HG03066 (cell line): ENCODE results near the gene SOX5.

Source experiments
- ATAC-seq: cut with Tn5 transposase; IDR thresholded peaks from one replicate; pipeline ENCODE4 v1.9.1; 2021; ENCODE audit warnings: low read depth; ENCODE audit not compliant: unreplicated experiment

The SOX5 gene

DNA sequence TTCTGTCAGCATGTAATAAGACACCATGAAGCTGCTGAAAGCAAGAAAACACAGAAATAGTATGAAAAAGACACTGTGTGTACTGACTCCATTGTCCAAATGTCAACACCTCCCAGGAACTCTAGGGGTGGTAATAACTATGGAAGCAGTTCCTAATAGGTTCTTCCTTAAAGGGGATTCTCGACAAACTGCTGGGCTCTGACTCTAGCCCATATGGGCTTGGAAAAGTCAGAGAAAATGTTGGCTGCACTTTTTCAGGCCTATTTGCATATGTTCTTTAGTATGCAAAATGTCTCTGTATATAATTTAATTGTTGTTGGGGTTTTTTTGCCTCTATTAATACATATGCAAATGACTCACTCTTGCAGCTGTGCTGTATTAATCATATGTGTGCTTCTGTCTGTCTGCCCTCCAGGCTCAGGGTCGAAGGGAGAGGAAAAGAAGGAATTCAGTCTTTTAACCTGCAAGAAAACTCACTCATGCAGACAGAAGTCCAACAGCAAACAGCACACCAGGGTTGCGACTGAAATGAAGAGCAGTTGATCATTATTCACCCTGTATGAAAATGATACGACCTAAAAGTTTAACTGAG lies 317.6 kb downstream of the SOX5 start:
- ATAC-seq, result no peak

DNA sequence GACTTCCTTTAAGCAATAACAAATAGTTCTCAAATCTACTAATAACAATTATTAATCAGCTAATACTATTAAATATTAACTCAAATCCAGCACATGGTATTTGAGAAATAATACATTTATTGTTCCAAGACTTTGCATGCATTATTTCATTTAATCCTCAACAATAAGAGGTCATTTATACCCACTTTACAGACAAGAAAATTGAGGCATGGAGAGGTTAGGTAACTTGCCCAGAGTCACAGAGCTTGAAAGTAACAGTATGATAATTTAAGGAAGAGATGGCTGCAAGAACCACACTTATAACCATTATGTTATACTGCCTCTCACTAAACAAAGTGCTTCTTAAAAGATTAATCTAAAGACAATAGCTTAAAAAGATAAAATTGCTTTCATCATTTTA lies 318.9 kb downstream of the SOX5 start:
- no peak for ATAC-seq

DNA sequence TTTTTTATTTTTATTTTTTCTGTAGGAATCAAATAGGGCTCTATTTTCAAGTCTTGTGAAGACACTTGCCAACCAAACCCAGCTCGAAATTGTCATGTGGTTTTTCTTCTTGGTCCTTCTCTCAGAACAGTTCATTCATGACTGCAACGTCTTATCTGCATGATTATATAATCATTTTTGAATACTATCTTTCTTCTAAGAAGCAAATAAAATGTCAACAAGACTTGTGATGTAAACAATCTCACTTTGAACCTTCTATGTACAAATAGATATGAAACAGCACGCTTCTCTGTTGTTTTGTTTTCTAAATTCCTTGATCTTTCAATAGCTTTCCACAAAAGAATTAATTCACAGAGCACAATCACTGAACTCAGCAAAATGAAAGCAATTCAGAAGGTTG lies 320.7 kb downstream of the SOX5 start:
- ATAC-seq, result no peak

DNA sequence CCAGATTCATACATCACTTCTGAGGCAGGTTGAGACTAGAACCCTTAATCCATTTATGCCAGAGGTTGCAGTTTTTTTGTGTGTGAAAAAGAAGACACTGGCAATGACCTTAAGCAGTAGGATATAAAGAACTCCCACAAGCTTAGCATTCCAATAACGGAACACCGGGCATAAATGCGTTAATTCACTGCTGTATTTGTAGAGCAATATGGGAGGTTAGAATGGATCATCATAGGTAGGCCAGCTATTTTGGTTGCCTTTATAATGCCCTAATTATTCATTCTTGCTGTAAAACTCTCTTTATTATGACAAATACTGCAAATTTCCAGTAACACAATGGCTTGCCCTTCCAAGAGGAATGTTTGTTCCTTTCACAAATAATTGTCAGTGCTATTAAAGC lies 322.7 kb downstream of the SOX5 start:
- ATAC-seq, result no peak

DNA sequence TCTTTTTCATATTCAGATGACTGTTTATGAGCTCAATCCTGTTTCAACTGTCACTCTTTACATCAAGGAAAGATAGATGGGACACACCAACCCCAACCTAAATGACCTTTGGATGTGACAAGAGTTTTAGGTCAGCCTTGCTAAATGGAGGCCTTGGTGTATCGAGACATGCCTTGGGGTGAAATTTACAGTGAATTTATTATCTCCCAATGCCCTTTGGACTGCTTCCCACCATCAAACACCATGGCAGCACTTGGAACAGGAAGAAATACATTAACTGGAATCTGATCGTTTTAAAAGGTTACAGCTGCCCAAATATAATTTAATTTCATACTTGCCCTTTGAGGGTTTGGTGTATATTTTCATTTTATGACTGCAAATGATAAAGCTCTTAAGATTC lies 327.6 kb downstream of the SOX5 start:
- ATAC-seq, result no peak

DNA sequence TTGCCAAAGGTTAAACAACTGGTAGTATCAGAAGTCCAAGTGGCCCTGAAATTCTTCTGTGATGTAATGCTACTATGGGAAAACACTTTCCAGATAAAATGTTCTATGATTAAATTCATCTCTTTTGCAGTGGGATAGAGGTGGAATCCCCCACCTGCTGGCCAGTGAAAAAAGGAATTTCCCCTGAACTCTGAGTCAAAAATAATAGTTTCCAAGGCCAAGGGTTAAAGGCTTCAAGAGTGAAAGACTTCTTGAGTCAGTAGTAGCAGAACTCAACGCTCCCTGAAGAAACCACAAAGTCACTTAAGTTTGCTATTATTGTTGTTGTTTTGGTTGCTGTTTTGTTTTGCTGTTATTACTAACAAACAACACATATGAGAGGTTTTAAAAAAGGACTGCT lies 330.8 kb downstream of the SOX5 start:
- no peak for ATAC-seq

DNA sequence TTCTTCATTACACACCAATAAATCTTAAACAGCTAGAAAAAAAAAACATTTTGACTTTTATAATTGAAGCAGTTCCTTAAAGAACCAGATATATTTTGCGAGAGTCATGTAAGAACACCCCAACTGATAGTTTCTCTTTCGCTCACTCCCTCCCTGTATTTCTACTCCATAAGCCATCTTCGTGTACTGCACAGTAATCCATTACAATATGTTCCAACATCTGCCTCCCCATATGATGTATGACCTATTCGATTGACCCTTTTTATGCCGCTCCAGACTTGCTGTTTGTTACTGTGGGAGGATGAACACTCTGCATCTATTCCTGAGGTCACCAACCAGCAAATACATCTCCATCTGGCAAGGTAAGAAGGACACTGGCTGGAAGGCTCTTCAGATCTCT lies 331.7 kb downstream of the SOX5 start:
- no peak for ATAC-seq

DNA sequence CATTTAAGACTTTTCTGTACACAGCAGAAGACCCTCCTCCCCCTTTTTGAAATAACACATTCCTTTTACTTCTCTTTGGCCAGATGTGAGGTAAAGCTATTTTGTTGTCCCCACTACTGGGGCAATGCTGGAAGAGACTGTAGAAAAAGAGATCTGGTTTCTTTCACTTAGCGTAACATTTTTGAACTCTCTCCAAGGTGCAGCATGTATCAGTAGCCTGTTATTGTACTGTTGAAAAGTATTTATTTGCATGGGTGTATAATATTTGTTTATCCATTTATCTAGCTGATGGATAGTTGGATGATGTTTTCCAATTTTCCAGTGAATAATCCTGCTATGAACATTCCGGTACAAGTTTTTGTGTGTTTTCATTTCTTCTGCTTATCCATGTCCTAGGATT lies 335.2 kb downstream of the SOX5 start:
- ATAC-seq, result no peak

DNA sequence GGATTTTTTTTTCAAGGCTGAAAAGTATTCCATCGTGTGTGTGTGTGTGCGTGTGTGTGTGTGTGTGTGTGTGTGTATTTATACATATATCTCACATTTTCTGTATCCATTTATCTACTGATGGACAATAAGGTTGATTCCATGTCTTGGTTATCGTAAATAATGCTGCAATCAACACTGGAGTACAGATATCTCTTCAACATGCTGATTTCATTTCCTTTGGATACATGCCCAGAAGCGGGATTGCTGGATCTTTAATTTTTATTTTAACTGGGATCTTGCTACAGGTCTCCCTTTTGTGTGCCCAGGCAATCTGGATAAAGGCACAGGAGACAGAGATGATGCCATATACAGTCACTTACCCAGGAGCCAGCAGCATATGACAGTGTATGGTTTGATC lies 338.1 kb downstream of the SOX5 start:
- no peak for ATAC-seq

DNA sequence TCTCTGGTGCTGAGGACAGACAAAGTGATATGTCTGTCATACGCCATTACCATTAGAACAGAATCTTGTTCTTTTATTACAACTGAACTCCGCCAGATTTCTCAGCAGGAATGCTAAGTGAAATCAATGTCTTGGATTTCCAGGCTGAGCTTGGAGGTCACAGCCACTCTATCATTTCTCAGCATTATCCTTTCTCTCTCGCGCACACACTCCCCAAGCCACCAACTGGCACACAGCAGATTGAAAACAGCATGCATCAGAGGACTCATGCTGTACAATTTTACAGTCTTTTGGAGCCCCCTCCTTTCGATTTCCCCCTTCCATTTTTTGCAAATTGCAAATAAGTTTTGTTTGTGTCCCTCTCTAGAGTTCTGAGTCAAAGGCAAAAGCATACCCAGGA lies 348.6 kb downstream of the SOX5 start:
- no peak for ATAC-seq

DNA sequence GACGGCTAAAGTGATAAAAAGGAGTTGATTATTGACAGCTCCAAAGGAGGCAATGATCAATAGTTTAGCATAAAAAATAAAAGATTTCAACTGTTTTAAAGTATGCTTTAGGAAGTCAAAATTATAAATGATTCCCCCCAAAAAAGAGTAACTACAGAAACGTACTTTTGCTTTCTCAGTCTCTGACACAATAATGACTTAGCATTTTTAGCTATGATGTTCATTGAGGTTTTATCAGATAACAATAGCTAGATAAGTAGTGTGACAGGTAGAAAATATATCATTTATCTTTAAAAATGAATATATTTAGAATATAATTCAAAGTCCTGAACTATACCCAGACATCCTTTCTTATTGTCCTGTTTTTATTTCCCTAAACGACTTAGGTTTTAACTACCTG lies 352.9 kb downstream of the SOX5 start:
- no peak for ATAC-seq

DNA sequence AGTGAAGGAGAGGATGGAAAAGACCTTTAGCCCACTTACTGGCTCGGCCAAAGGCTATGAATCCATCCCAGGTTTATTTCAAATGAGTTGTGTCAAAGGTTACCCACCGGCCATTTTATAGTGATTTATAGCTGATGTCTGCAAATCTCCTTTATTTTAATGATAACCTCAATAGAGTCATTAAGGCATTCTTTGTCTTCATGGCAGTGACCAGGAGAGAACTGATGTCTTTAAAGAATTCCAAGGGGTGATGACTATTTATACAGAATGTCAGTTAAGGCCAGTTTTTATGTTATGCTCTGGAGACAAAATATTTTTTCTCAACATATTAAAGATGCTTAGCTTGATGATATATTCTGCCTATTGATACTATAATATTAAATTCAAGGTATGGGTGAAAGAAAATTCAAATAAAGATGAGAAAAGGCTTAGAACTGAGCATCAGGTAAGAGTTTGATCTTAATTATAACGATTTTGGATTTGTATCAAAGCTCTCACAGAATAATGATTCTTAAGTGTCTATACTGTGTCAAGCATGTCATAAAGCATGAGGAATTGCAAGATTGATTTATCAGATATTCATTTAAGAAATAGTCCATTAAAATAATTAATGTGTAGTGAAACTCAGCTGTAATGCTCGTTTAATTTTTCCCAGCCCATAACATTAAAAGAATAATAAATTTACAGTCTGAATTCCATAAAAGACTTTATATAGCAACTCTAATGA lies 361.5 kb downstream of the SOX5 start:
- no peak for ATAC-seq

DNA sequence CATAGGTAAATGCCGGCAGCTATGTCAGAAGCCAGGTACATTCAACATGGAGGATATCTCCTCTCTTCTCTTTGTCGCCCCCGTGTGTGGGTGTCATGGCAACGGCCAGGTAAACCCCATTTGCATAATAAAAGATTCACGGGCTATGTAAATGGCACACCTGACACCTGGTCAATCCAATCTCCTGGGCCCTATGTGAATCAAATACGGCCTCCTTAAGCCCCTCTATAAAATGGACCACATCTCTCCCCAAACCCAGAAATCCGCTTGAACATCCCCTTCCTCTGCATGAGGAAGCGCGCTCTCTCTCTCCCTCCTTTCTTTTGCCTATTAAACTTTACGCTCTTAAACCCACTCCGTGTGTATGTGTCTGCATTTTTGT lies 363.7 kb downstream of the SOX5 start:
- ATAC-seq, result no peak

DNA sequence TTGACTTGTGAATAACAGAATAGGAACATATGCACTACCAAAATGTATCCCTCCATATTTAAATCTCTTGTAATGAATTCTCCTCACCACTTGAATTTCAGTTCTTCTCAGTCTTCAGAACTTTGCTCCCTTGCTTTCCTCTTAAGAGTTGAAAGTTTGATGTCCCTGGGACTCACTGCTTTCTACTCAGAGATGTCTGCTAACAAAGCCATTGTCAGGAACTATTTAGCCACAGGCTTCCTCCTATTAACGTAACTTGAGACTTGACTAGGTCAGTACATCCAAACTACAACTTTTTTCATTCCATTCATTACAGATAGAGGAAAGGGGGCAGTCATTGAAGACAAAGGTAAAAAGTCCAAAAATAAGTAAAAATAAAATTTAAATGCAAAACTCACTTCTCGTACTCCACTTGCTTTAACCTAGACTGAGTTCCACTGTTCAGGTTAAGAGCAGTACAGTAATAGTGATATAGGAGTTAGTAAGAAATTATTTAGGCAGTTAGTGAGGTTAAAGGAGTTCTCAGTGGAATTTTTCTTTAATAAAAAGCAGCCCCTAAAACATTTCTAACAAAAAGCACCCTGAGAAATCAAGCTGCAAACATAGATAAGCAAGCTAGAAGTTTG lies 364.2 kb downstream of the SOX5 start:
- ATAC-seq, result no peak

DNA sequence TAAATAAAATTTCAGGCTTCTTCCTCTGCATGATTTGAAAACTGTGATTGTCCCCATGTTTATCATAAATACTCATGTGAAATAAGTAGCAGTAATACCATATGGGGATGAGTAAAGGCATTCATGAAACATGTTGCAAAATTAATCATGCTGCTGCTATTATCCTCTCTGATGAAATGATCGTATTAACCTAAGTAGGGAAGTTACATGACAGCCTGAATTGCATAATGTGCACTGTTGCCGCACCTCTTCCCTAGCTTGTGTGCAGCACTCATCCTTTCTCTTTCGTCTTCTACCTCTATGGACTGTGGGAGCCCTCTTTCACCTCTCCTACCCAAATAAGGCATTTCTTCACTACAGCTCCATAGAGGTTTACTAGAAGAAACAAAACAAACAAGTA lies 367.6 kb downstream of the SOX5 start:
- no peak for ATAC-seq

DNA sequence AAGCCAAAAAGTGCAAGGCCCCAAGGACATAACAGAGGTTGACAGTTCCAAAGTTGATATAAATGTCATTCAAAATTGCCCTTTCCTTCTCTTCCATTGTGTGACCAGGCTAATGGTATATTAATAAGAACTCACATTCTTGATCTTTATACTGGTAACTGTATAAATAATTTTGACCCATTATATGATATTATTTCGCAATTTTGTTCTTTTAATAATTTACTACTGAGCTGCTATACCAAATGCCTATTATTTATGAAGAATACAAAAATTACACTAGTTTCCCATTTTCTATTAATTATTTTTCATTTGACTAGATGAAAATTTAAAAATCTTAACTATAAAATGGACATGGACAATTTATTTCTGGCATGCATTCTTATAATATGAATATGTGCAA lies 370.2 kb downstream of the SOX5 start:
- no peak for ATAC-seq

DNA sequence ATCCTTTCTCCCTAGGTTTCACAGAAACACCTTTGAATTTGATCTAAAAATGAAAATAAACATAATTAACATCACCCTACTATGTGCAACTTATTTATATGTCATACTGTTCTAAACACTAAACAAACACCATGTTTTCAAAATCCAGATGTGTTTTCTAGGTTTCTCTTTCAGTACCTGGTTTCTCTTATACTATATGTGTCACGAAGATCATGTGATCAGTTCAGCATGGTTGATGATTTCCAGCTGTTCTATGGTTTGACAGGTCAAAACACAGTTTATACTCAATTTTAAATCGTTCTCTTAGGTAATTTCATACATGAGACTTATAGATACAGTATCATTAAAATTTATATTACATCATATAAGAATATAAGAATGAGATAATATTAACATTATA lies 373.1 kb downstream of the SOX5 start:
- peak; percentile 77 for ATAC-seq

DNA sequence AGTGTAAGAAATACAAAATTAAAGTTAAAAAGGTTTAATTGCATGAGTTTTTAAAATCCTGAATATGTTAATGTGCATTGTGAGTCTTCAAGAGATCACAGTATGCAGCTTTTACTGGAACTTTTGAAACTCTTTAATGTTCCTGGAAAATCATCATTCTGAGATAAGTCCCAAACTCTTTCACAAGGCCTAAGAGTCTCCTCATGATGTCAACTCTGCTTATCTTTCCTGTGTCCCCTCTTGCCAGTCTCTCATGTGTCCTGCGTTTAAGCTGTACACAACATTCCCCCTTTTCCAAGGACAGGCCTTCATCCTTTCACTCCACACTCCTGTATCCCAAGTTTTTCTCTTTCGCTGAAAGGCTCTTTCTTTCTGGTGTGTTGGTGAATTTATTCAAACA lies 380.1 kb downstream of the SOX5 start:
- ATAC-seq, result no peak

DNA sequence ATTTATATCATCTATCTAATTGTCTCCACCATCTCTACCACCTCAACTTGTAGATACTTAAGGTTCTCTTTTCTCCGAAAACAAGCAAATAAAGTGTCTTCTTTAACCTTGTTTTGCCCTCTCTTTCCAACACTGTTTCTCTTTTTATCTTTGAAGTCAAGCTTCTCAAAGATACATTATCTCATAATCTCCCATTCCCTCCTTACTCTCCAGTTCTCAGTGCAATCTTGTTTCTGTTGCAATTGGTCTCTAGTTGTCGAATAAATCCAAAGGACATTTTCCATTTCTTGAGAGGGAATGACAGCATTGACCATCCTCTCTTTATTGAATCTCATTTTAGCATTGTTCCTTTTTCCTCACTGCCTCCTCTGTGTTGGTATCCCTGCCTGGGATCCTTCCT lies 383.3 kb downstream of the SOX5 start:
- ATAC-seq, result no peak

DNA sequence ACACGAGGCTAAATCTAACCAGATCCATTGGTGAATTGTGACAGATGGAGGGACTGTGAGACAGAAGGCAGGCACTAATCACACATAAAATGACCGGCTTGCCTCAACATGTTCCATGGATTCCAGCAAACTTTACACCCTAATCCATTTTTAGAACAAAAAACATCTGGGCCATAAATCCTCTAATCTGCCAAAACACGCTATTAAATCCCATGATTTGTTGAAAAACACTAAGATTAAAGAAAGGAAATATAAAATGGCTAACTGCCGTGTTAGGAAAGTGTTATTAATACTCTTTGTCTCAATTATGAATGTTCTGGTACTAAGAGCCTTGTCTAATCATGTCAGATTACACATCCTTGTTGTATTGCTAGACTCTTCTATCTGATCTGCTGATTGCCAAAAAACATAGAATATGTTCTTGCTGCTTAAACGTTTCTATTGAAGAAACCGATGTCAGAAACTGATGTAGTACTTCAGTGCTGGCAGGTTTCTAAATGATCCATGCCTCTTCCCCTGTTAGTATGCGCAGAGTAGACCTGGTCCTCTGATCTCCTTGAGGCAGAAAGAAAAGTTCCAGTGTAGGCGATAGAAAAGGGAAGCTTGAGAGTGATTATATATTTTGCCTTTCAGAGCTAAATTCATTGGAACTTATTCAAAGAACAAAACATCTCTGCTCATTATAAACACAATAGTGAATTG lies 384.9 kb downstream of the SOX5 start:
- no peak for ATAC-seq
